ENCODE results near the gene TAP2.

The TAP2 gene

DNA sequence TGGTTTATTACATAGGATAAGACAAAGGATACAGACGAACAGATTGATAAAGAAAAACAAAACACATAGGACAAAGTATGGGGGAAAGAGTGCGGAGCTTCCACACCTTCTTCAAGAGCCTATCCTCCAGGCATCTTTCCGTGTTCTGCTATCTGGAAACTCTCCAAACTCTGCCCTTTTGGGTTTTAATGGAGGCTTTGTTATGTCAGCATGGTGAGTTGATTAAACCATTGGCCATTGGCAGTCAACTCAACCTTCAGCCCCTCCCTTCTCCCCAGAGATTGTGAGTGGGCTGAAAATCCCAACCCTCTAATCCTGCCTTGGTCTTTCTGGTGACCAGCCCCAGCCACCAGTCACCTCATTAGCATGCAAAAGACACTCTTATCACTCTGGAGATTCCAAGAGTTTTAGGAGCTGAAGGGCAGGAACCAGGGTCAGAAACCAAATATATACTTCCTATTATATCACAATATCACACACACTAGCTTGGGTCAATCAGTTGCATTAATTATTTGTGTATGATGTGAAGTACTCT is 45.6 kb downstream of the TAP2 start:
- DNase-seq (ENCODE audit: low read depth in 2 of 2) = no peak

DNA sequence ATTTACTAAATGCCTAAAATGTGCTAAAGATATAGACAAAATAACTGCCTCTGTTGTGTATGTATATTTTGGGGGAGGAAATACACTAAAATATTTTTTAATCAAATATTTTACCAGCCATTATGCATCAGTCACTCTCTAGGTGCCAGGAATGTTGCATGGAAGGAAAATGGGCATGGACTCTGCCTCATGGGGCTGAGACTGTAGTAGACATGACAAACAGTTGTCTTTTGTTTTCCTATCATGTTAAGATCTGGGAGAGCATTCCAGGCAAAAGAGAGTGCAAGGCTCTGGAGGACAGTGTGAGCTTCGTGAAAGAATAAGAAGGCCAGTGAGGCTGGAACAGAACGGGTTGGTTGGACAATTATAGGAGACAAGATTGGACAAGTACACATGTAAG is 48.2 kb downstream of the TAP2 start:
- no peak for DNase-seq (ENCODE audit: low read depth in 2 of 2)
